Naive B cell (primary cell): Measurements from ENCODE around the gene MYBPH. TPM values are rescaled to one million over a fixed set of nuclear protein-coding genes. Genes with fewer than 3 reads are reported as not detected.

Experiments used
- ATAC-seq, 2 donors: fragments of 150-1000 bp; cut with Tn5 transposase; 2 replicates each; pipeline ENCODE4 v1.10.0; 2021; ENCODE audit warnings: low read depth in 2 of 2, mild to moderate bottlenecking in 2 of 2, moderate library complexity in 2 of 2
- DNase-seq: peaks from one replicate; pipeline ENCODE4 v3.0.0; 2022
- H3K27ac Mint-ChIP-seq, 6 donors: one replicate each; pipeline ENCODE4 v1.8.0; 2020 to 2022; ENCODE audit warnings: mild to moderate bottlenecking in 6 of 6, mixed read lengths in 6 of 6, moderate library complexity in 5 of 6, inconsistent platforms in 2 of 6
- H3K27me3 Mint-ChIP-seq, 3 donors: one replicate each; pipeline ENCODE4 v1.8.0; 2021 to 2022; ENCODE audit warnings: mixed read lengths in 3 of 3, mild to moderate bottlenecking in 1 of 3
- H3K36me3 Mint-ChIP-seq, 2 donors: one replicate each; pipeline ENCODE4 v1.8.0; 2020 to 2022; ENCODE audit warnings: mixed read lengths in 2 of 2, inconsistent platforms in 1 of 2, mild to moderate bottlenecking in 1 of 2
- H3K4me1 Mint-ChIP-seq, 3 donors: one replicate each; pipeline ENCODE4 v1.8.0; 2020 to 2022; ENCODE audit warnings: mixed read lengths in 3 of 3, inconsistent platforms in 1 of 3, mild to moderate bottlenecking in 1 of 3, moderate library complexity in 1 of 3
- H3K4me3 Mint-ChIP-seq, 8 donors: one replicate each; pipeline ENCODE4 v1.8.0; 2020 to 2022; ENCODE audit warnings: mild to moderate bottlenecking in 8 of 8, mixed read lengths in 8 of 8, moderate library complexity in 8 of 8, inconsistent platforms in 2 of 8
- H3K9me3 Mint-ChIP-seq, 7 donors: one replicate each; pipeline ENCODE4 v1.8.0; 2020 to 2022; ENCODE audit warnings: mixed read lengths in 7 of 7, mild to moderate bottlenecking in 5 of 7, inconsistent platforms in 2 of 7, moderate library complexity in 1 of 7
- polyA plus RNA-seq, 6 donors: library from polyadenylated mRNA; unstranded; fragments of 300-500 nt; fragmentation: Illumina TruSeq; gene quantifications; one replicate each; pipeline ENCODE4 v1.2.3, GENCODE V29; 2021; ENCODE audit warnings: low read depth in 6 of 6

MYBPH gene
- polyA plus RNA-seq, 6 donors from 2014 or later = not detected

- no peak overlapping the region for H3K27ac Mint-ChIP-seq
- ATAC-seq (no peak), DNase-seq (no peak)
- H3K36me3 Mint-ChIP-seq = no peaks in the 10 kb centered on the region
- H3K27me3 Mint-ChIP-seq = peaks cover 19 to 44% (median 33%) of the 10 kb centered on the region in 3 donors
- H3K4me3 Mint-ChIP-seq = no peak overlapping the region
- peaks cover 0 to 8% (median 7%) of the 10 kb centered on the region in 3 donors for H3K4me1 Mint-ChIP-seq
- H3K9me3 Mint-ChIP-seq = no peaks in the 10 kb centered on the region
Measured at GRCh38 chr1:203165101-203165799, 10.4 kb downstream of the MYBPH start.

DNA sequence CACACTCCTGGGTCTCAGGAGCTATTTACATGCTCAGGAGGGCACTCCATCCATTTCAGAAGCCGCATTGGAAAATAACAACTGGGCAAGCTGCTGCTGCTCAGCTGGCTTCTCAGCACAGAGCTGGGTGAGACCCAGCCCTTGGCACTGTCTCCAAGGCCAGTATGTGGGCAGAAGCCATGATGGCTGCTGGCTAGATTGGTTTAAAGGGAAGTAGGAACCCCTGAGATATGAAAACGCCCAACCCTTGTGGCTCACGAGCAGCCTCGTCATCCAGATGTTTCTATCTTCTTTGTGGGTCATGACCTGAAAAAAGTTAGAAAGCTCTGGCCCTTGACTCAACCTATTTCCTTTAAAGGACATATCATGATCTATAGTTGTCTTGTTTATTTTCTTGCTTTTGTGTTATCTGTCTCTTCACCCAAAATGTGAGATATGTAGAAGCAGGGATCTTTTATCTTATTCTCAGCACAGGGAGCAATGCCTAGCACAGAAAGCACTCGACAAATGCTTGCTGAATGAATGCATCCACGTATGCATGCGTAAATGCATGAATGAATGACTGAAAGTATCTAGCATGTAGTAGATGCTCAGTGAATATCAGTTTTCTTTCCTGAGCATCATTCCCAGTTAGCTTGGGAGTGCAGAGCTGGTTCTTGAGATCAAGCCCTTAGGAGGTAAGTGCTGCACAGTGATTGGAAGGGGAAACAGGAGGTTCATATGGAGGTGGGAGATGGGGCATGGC is 11.6 kb downstream of the MYBPH start:
- Mint-ChIP-seq H3K4me1 (peaks cover 0 to 8% (median 7%) of the 10 kb centered on the region in 3 donors), H3K9me3 (peaks cover 0 to 6% (median 2%) of the 10 kb centered on the region in 7 donors), H3K27me3 (peaks cover 19 to 44% (median 33%) of the 10 kb centered on the region in 3 donors), H3K27ac (no peak overlapping the region), H3K4me3 (no peak overlapping the region), H3K36me3 (no peaks in the 10 kb centered on the region)
- DNase-seq (no peak), ATAC-seq (no peak)

DNA sequence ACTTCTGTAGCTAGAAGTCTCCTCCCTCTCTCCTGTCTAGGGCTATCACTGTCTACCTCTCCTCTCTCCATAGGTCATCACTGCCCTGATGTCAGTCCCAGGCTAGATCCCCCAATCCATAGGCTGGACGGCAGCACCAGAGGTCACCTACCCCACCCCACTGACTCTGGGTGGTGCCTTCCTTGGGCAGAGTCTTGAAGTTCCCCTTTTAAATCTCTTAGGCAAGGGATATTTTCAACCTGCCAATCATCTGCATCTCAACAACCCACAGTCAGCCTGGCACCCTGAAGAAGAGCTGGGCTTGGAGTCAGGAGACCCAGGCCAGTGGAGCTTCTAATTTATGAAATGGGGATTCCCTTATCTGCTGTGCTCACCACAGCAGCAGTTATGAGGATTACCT is 13.2 kb downstream of the MYBPH start:
- DNase-seq = no peak
- peaks cover 0 to 18% (median 9%) of the 10 kb centered on the region in 7 donors for H3K9me3 Mint-ChIP-seq
- H3K4me3 Mint-ChIP-seq = no peak overlapping the region
- H3K4me1 Mint-ChIP-seq = peaks cover 0 to 3% (median 3%) of the 10 kb centered on the region in 3 donors
- H3K27ac Mint-ChIP-seq = no peak overlapping the region
- no peaks in the 10 kb centered on the region for H3K36me3 Mint-ChIP-seq
- no peak for ATAC-seq
- peaks cover 19 to 53% (median 33%) of the 10 kb centered on the region in 3 donors for H3K27me3 Mint-ChIP-seq

- DNase-seq (no peak), ATAC-seq (no peak)
- Mint-ChIP-seq H3K36me3 (no peaks in the 10 kb centered on the region), H3K9me3 (peaks cover 0 to 18% (median 9%) of the 10 kb centered on the region in 7 donors), H3K27ac (no peak overlapping the region), H3K4me1 (no peaks in the 10 kb centered on the region), H3K27me3 (peaks cover 23 to 53% (median 33%) of the 10 kb centered on the region in 3 donors), H3K4me3 (no peak overlapping the region)
Measured at GRCh38 chr1:203161703-203162102, 13.9 kb downstream of the MYBPH start.

GRCh38 chr1:203161175-203161574 is 14.5 kb downstream of the MYBPH start:
- Mint-ChIP-seq H3K27me3 (peaks cover 23 to 50% (median 28%) of the 10 kb centered on the region in 3 donors), H3K36me3 (no peaks in the 10 kb centered on the region)

DNA sequence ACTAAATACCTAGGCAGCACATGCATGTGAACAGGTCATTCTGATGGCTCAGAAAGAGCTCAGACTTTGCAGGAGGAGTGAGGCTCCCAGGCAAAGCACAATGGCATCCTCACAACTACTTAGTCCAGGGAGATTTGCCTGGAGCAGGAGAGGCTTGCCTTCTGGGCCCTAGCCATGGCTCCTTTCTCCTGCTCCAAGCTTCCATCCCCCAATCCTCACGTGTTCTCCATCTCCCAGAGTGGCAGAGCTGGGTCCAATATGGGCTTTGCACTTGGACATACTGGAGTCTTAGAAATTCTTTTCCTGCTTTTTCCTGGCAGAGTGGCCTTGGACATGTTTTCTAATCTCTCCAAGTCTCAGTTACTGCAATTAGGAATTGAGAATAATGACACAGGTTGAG is 15.8 kb downstream of the MYBPH start:
- H3K36me3 Mint-ChIP-seq = no peaks in the 10 kb centered on the region
- no peak overlapping the region for H3K27ac Mint-ChIP-seq
- peaks cover 16 to 39% (median 27%) of the 10 kb centered on the region in 3 donors for H3K27me3 Mint-ChIP-seq
- H3K9me3 Mint-ChIP-seq = peaks cover 0 to 18% (median 9%) of the 10 kb centered on the region in 7 donors
- DNase-seq = no peak
- H3K4me1 Mint-ChIP-seq = no peaks in the 10 kb centered on the region
- ATAC-seq = no peak
- no peak overlapping the region for H3K4me3 Mint-ChIP-seq

More at GRCh38 chr1:203161175-203161574, 14.5 kb downstream of the MYBPH start:
- Mint-ChIP-seq H3K4me3 (no peak overlapping the region), H3K9me3 (peaks cover 0 to 18% (median 9%) of the 10 kb centered on the region in 7 donors), H3K4me1 (no peaks in the 10 kb centered on the region), H3K27ac (no peak overlapping the region)
- DNase-seq (no peak), ATAC-seq (no peak)

- DNase-seq = no peak
- ATAC-seq = no peak
- Mint-ChIP-seq H3K4me1 (no peaks in the 10 kb centered on the region), H3K4me3 (no peak overlapping the region), H3K9me3 (peaks cover 0 to 18% (median 9%) of the 10 kb centered on the region in 7 donors), H3K27ac (peak overlapping the region in 1 of 6 donors; percentile 46), H3K27me3 (peaks cover 10 to 35% (median 28%) of the 10 kb centered on the region in 3 donors), H3K36me3 (no peaks in the 10 kb centered on the region)
Measured at GRCh38 chr1:203158960-203159665, 16.5 kb downstream of the MYBPH start.

DNA sequence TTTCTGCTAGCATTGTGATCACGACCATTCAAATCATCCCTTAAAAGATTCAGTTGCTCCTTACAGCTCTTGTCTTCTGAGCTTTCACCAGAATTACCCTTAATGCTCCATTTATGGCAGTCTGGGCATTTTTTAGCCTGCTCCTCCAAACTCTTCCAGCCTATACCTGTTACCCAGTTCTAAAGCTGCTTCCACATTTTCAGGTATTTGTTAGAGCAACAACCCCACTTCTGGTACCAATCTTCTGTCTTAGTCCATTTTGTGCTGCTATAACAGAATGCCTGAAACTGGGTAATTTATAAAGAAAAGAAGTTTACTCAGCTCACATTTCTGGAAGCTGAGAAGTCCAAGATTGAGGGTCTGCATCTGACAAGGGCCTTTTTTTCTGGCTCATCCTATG is 17.2 kb downstream of the MYBPH start:
- no peak overlapping the region for H3K27ac Mint-ChIP-seq
- H3K27me3 Mint-ChIP-seq = peaks cover 7 to 31% (median 26%) of the 10 kb centered on the region in 3 donors
- H3K36me3 Mint-ChIP-seq = no peaks in the 10 kb centered on the region
- H3K9me3 Mint-ChIP-seq = peaks cover 0 to 18% (median 9%) of the 10 kb centered on the region in 7 donors
- no peaks in the 10 kb centered on the region for H3K4me1 Mint-ChIP-seq
- DNase-seq = no peak
- no peak overlapping the region for H3K4me3 Mint-ChIP-seq
- no peak for ATAC-seq

DNA sequence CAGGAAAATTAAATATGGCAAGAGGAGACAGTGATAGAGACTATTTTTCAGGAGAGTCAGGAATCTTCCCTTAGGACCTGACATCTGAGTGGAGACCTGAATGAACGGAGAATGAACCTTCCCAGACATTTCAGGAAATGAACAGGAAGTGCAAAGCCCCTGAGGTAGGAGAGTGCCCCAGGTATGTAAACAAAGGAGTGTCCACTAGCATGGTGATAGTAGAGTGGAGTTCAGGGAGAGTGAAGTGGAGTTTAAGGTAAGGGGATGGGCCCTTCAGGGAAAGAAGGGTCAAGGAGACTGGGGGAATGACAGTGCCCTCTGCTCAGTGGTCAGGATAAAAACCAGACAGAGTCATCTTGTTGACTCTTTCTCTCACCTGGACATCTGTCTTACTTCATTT is 19.3 kb downstream of the MYBPH start:
- Mint-ChIP-seq H3K36me3 (no peaks in the 10 kb centered on the region), H3K27me3 (peaks cover 7 to 16% (median 14%) of the 10 kb centered on the region in 3 donors), H3K4me1 (no peaks in the 10 kb centered on the region), H3K9me3 (peaks cover 0 to 18% (median 9%) of the 10 kb centered on the region in 7 donors), H3K4me3 (no peak overlapping the region), H3K27ac (no peak overlapping the region)
- no peak for DNase-seq
- ATAC-seq = no peak

DNA sequence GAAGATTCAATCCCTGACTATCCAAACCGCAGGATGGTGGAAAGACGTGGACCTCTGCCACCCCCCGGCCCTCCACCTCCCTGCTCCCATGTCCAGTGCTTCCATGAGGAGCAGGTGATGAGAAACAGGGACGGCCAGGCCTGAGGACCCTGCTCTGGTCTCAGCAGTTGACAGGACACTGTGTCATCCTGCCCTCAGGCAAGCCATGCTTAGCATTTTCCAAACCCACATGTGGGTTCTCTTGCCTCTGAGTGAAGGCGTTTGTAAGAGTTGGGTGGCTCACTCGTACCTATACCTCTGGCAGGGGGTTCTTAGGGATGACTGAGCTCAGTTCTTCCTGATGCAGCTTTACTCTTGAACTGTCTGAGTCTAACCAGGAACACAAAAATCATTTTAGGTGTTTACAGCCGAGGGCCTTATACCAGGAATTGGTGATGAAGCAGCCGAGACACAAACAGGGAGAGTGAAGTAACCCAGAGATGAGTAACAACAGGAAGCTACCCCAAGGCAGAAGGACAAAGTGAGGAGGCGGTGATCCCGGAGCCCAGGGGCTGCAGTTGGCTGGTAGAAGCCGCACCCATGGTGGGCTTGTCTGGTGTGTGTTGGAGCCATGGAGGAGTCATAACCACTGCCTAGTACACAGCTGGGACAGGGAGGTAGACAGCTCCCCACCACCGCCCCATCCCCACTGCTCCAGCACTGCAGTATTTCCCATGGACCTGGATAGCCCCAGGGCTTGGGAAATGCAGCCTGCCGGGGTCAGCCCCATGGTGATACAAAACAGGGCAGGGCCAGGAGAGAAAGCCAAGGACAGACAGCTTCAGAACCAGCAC is 21.4 kb downstream of the MYBPH start:
- no peak overlapping the region for H3K4me3 Mint-ChIP-seq
- H3K27me3 Mint-ChIP-seq = peaks cover 0 to 12% (median 9%) of the 10 kb centered on the region in 3 donors
- ATAC-seq (no peak), DNase-seq (no peak)
- no peaks in the 10 kb centered on the region for H3K36me3 Mint-ChIP-seq
- H3K4me1 Mint-ChIP-seq = no peaks in the 10 kb centered on the region
- peaks cover 0 to 15% (median 9%) of the 10 kb centered on the region in 7 donors for H3K9me3 Mint-ChIP-seq
- H3K27ac Mint-ChIP-seq = no peak overlapping the region

DNA sequence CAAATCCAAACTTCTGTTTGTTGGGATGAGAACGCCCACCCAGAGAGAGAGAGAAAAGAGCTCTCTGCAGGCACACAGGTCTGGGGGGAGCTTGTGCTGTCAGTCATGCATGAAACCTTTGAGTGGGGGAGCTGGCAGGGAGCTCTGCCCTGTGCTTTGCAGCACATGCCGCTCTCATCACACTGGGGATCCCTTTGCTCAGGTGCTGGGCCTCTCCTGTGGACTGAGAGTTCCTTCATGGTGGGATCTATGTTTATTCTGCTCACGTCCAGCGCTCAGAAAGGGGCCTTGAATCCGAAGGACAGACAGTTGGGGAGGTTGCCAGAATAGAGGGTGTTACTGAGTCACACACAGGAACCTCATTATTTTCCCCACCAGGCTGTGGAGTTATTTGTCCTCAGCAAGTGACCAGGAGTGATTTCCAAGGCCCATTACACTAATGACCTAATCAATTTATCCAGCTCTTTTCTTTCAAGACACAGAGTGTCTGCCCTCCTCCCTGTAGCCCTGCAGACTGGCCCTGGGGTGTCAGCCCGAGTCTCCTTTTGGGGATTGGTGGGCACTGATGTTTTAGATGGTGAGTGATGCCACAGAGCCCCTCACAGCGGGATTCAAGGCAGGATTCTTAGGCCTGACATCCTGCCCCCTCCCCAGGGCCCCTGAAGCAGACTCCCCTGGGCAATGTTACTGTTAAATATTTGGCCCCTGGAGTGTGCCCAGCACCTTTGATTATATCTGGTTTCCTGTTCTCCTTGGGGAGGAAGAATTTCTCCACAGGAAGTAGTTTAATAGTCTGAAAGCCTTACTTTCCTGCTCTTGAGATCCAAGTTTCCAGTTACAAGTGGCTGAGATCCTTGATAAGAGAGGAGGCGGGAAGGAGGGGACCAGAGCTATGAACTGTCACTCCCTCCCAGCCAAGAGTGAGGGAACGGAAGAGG is 22.3 kb downstream of the MYBPH start:
- Mint-ChIP-seq H3K4me1 (no peaks in the 10 kb centered on the region), H3K9me3 (peaks cover 0 to 6% (median 3%) of the 10 kb centered on the region in 7 donors), H3K4me3 (no peak overlapping the region), H3K27ac (no peak overlapping the region), H3K36me3 (no peaks in the 10 kb centered on the region), H3K27me3 (peaks cover 0 to 12% (median 4%) of the 10 kb centered on the region in 3 donors)
- no peak for DNase-seq
- no peak for ATAC-seq
